NCI-H2196 (cell line): ENCODE results near the gene ADGRG6.
"Not testable (repeated sequence)": the region's sequence is repeated elsewhere in the genome, so short reads cannot be mapped to it uniquely, and the experiment has no call there.

Experiments used
- DNase-seq: peaks from one replicate; lab custom pipeline; 2025; ENCODE audit not compliant: unreplicated experiment; lab: John Stamatoyannopoulos, UW

The ADGRG6 gene

GRCh38 chr6:142301651-142302391 lies at the start of gene ADGRG6:
ADGRG6 (plus strand) TSS chr6:142302007; CDS start chr6:142302330, 323 bp downstream.
- DNase-seq, result no peak

DNA sequence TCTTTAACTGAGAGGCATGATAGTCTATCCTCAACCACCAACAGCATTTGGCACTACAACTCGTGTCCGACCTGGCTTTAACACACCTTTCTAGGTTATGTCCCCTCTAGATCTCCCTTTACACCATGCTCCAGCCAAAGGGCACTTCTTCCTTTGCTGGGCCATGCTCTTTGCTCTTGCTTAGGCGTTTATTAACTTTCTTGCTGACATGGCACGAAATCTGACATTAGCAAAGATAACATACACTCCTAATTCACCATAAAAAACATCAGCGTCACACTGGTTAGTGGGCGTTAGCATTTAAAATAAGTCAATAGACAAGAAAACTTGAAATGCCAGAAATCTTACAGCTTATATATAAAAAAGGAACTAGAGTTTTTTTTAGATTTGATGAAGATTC lies 47.3 kb upstream of the ADGRG6 start:
- no peak for DNase-seq

GRCh38 chr6:142255785-142256184 lies 46.0 kb upstream of the ADGRG6 start:
- DNase-seq, result no peak

DNA sequence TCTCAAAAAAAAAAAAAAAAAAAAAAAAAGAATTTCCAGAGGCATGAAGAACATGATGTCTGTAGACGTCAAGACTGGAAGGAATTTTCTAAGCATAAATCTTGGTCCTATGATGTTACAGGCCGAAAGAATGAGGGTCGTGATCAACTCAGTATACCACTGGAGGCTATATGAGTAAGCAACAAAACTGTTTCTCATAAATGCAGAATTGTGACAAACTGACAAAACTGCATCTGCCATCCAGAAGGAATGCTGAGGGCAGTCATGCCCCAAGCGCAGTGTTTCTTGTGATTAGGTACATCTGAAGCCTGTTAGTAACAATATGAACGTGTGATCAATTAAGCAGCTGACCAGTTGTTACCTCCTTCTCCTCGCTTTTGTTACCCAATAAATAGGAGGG lies 43.5 kb upstream of the ADGRG6 start:
- no peak for DNase-seq

GRCh38 chr6:142258757-142259156 lies 43.0 kb upstream of the ADGRG6 start:
- no peak for DNase-seq

DNA sequence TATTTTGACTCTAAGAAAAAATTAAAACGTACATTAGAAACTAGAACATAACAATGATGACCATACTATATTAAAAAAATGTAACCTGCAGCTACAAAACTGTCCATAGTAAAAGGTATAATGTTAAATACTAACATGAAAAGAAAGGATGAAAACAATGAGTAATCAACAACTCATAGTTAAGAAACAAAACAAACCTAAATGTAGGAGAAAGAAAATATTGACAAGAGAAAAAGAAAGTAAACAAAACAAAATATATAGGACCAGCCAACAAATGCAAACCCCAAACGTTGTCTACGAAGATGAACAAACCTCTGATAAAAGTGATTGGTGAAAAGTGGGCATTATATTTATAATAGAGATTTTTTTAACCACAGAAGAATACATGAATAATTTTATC lies 41.1 kb upstream of the ADGRG6 start:
- no peak for DNase-seq

- DNase-seq, result no peak
Measured at GRCh38 chr6:142262231-142262630, 39.6 kb upstream of the ADGRG6 start.

- no peak for DNase-seq
Measured at GRCh38 chr6:142265476-142265875, 36.3 kb upstream of the ADGRG6 start.

GRCh38 chr6:142266060-142266459 lies 35.7 kb upstream of the ADGRG6 start:
- DNase-seq, result no peak

DNA sequence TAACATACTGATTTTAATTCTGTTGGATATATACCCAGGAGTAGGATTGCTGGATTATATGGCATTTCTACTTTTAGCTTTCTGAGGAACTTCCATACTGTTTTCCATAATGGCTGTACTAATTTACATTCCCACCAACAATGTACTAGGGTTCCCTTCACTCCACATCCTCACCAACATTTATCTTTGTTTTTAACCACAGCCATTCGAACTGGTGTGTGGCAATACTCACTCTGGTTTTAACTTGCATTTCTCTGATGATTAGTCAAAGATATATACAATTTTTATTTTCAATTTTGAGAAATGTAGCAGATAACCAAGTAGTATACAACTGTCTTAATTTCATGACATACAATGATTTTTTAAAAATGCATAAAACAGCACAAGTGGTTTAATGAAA lies 30.3 kb upstream of the ADGRG6 start:
- no peak for DNase-seq

GRCh38 chr6:142274656-142275055 lies 27.2 kb upstream of the ADGRG6 start:
- DNase-seq, result no peak

- DNase-seq, result no peak
Measured at GRCh38 chr6:142275236-142276006, 26.4 kb upstream of the ADGRG6 start.

DNA sequence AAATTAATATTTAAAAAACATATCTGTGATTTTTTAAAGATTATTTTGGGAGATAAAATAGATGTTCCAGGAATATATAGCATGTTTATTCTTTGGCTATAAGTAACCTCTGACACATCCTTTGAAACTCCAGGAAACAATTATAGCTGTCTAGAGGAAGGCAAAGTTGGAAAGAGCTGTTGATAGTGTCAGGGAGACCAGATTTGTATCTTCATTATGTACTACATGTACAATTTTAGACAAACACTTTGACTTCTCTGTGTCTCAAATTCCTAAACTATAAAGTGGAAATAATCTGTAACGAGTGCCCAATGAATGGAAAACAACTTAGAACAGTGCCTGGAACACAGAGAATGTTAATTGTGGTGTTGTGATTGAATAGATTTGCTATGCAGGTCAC lies 25.6 kb upstream of the ADGRG6 start:
- DNase-seq, result no peak

GRCh38 chr6:142279350-142280180 lies 22.2 kb upstream of the ADGRG6 start:
- DNase-seq, result no peak

GRCh38 chr6:142280265-142280664 lies 21.5 kb upstream of the ADGRG6 start:
- no peak for DNase-seq

DNA sequence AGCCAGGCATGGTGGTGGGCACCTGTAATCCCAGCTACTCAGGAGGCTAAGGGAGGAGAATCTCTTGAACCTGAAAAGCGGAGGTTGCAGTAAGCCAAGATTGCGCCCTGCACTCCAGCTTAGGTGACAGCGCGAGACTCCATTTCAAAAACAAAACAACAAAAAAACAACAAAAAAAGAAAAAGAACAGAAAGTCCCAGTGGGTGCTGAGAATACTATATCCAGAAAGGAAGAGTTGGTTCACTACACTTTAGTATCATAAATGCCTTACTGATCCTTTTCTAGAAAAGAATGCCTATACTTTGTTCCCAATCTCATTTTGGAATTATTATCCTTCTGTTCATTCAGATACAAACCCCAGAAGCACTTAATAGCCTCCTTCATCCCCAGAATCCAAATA lies 20.9 kb upstream of the ADGRG6 start:
- DNase-seq, result no peak

DNA sequence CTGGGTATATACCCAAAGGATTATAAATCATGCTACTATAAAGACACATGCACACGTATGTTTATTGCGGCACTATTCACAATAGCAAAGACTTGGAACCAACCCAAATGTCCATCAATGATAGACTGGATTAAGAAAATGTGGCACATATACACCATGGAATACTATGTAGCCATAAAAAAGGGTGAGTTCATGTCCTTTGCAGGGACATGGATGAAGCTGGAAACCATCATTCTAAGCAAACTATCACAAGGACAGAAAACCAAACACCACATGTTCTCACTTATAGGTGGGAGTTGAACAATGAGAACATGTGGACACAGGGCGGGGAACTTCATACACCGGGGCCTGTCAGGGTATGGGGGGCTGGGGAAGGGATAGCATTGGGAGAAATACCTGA lies 18.7 kb upstream of the ADGRG6 start:
- not testable (repeated sequence) for DNase-seq

DNA sequence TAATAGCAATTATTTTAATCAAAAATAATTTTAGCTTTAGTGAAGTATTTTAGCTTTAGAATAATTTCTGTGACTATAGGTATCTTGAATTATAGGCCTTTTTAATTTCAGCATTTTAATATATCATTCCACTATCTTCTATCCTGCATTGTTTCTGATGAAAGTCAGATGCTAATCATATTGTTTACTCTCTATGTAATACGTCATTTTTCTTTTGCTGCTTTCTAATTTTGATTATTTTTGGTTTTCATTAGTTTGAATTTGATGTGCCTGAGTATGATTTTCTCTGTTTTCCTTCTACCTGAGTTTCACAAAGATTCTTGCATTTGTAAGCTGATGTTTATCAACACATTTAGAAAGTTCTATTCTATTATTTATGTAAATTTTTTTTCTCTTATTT lies 17.4 kb upstream of the ADGRG6 start:
- no peak for DNase-seq

DNA sequence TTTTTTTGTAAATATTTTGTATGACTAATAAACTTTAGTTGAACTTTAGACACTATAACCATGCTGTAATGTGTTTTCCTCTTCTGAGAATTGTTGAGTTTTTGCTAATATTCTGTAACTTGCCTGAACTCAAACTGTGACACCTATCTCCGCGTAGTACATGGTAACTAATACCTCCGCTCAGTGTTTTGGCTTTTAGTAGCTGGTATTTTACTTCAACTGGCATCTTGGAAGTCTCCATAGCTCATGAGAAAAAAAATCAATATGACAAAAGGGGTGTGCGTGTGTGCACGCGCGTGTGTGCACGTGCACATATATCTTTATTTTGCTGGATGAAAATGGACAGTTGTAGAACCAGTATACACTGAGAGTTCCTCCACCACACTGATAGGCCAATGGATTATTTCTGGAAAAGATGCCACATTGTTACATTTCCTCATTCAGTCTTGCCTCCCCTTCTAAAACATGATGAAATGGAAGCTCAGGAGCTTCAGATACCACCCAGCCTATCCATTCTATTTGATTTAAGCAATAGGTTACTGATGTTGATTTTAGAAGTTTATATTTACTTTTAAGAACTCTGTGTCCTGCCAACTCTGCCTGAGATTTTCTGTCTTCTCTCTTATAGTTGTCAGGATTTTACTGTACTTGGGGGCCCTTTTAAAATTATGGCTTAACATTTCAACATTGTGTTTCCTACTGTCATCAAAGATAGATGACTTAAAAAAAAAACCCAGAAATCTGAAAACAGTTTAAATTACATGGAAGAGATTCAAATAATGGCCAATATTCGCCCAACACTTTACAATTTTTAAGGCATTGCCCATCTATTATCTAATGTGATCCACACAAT lies 16.3 kb upstream of the ADGRG6 start:
- no peak for DNase-seq

DNA sequence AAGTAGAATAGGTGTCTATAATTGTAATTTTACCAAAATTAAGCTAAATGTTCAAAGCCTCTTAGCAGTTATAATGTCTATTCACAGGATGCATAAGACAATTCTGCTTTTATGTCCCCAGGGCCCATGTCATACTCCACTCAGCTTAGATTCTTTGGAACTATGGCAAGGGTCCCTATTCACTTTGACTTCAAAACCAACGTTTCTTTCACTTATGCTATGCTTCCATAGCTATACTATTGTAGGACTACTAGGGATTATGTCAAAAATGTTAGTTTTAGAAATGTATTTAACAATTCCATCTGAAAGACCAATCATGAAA lies 15.8 kb upstream of the ADGRG6 start:
- no peak for DNase-seq

DNA sequence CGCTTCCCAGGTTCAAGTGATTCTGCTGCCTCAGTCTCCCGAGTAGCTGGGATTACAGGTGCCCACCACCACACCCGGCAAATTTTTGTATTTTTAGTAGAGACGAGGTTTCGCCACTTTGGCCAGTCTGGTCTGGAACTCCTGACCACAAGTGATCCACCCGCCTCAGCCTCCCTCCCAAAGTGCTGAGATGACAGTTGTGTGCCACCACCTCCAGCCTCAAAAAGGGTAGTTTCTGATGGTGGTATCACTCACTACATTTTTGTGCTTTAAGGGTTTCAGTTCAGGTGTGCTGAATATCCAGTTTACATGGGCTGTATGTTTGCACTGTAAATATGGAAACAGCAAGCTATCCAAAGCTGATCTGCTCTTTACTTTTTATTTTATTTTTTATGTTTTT lies 12.1 kb upstream of the ADGRG6 start:
- no peak for DNase-seq
